ENCODE data around the gene DGCR2. TPM values are rescaled to one million over a fixed set of nuclear protein-coding genes. Genes with fewer than 3 reads are reported as not detected.

Gene DGCR2
- total RNA-seq, 2 experiments from 2014 or later: 31.9 to 35.5 TPM

- CTCF ChIA-PET: no interaction called here
- intact Hi-C loops (cut with DNase I, micrococcal nuclease): no loop called here
These were observed 117.7 kb downstream of the DGCR2 start for GRCh38 chr22:19004471-19004870.

DNA sequence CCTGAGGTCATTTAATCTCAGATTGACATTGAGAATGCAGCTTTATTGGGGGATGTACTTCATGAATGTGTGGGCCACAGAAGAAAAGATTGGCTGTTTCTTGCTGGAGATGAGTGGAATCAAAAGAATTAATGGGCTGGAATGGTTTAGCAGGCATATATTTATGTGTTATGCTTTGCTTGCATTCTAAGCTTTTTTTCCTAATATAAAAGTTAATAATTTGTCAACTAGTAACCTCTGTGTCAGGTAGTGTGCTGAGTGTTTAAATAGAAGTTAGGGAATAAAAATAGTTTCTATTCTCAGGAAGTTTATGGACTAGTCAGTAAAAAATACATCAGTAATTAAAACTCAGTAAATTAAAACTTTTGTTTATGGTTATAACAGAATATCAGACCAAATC, 118.7 kb downstream of the DGCR2 start:
- intact Hi-C loops (cut with DNase I, micrococcal nuclease): no loop called here
- ATAC-seq (ENCODE audit: poor library complexity) (no peak), DNase-seq (no peak)
- Histone ChIP-seq H3K9me3 (ENCODE audit: control insufficient read depth in 1 of 2, insufficient read depth in 1 of 2, low read length in 2 of 2) (peaks cover 0 to 3% of the 10 kb centered on the region in 2 experiments), H3K27me3 (ENCODE audit: control insufficient read depth in 1 of 2, insufficient read depth in 2 of 2, low read length in 2 of 2) (peaks cover 5 to 14% of the 10 kb centered on the region in 2 experiments), H3K4me3 (ENCODE audit: low read length) (no peak overlapping the region), H3K36me3 (ENCODE audit: insufficient read depth, low read length) (no peaks in the 10 kb centered on the region), H3K27ac (ENCODE audit: low read depth in 1 of 2, low read length in 2 of 2) (no peak overlapping the region), H3K4me1 (ENCODE audit: insufficient read depth, low read length) (no peaks in the 10 kb centered on the region)
- Mint-ChIP-seq H3K27me3 (peaks cover 19% of the 10 kb centered on the region), H3K4me1 (ENCODE audit: low read depth) (no peaks in the 10 kb centered on the region), H3K4me3 (no peak overlapping the region), H3K9me3 (no peaks in the 10 kb centered on the region), H3K27ac (no peak overlapping the region), H3K36me3 (ENCODE audit: low read depth) (no peaks in the 10 kb centered on the region)
- ChIA-PET CTCF (no interaction called here), POLR2A (no interaction called here)
- no peak for TF ChIP-seq CTCF (IDR thresholded peaks at IDR 0.05)

More at GRCh38 chr22:19004471-19004870, 117.7 kb downstream of the DGCR2 start:
- POLR2A ChIA-PET: no interaction called here
- peaks cover 0 to 3% of the 10 kb centered on the region in 2 experiments for H3K9me3 ChIP-seq (ENCODE audit: control insufficient read depth in 1 of 2, insufficient read depth in 1 of 2, low read length in 2 of 2)
- peaks cover 19% of the 10 kb centered on the region for H3K27me3 Mint-ChIP-seq
- no peaks in the 10 kb centered on the region for H3K9me3 Mint-ChIP-seq
- H3K4me1 ChIP-seq (ENCODE audit: insufficient read depth, low read length): no peaks in the 10 kb centered on the region
- no peak for ATAC-seq (ENCODE audit: poor library complexity)
- H3K27ac ChIP-seq (ENCODE audit: low read depth in 1 of 2, low read length in 2 of 2): no peak overlapping the region
- peaks cover 5 to 9% of the 10 kb centered on the region in 2 experiments for H3K27me3 ChIP-seq (ENCODE audit: control insufficient read depth in 1 of 2, insufficient read depth in 2 of 2, low read length in 2 of 2)
- H3K4me1 Mint-ChIP-seq (ENCODE audit: low read depth): no peaks in the 10 kb centered on the region
- TF ChIP-seq CTCF (IDR thresholded peaks at IDR 0.05): no peak
- H3K36me3 ChIP-seq (ENCODE audit: insufficient read depth, low read length): no peaks in the 10 kb centered on the region
- no peak for DNase-seq
- H3K27ac Mint-ChIP-seq: no peak overlapping the region
- no peaks in the 10 kb centered on the region for H3K36me3 Mint-ChIP-seq (ENCODE audit: low read depth)
- no peak overlapping the region for H3K4me3 ChIP-seq (ENCODE audit: low read length)
- no peak overlapping the region for H3K4me3 Mint-ChIP-seq

GRCh38 chr22:19002684-19003038, 119.6 kb downstream of the DGCR2 start:
- ChIA-PET POLR2A (no interaction called here), CTCF (no interaction called here)
- no peak for DNase-seq
- H3K4me3 ChIP-seq (ENCODE audit: low read length): no peak overlapping the region
- no peaks in the 10 kb centered on the region for H3K36me3 ChIP-seq (ENCODE audit: insufficient read depth, low read length)
- no peak overlapping the region for H3K4me3 Mint-ChIP-seq
- H3K9me3 ChIP-seq (ENCODE audit: control insufficient read depth in 1 of 2, insufficient read depth in 1 of 2, low read length in 2 of 2): peaks cover 0 to 3% of the 10 kb centered on the region in 2 experiments
- ATAC-seq (ENCODE audit: poor library complexity): no peak
- peaks cover 7 to 14% of the 10 kb centered on the region in 2 experiments for H3K27me3 ChIP-seq (ENCODE audit: control insufficient read depth in 1 of 2, insufficient read depth in 2 of 2, low read length in 2 of 2)
- no peaks in the 10 kb centered on the region for H3K4me1 ChIP-seq (ENCODE audit: insufficient read depth, low read length)
- no peaks in the 10 kb centered on the region for H3K36me3 Mint-ChIP-seq (ENCODE audit: low read depth)
- no peaks in the 10 kb centered on the region for H3K9me3 Mint-ChIP-seq
- H3K27me3 Mint-ChIP-seq: peaks cover 19% of the 10 kb centered on the region
- intact Hi-C loops (cut with DNase I, micrococcal nuclease): no loop called here
- no peak for TF ChIP-seq CTCF (IDR thresholded peaks at IDR 0.05)
- H3K4me1 Mint-ChIP-seq (ENCODE audit: low read depth): no peaks in the 10 kb centered on the region
- H3K27ac Mint-ChIP-seq: no peak overlapping the region
- H3K27ac ChIP-seq (ENCODE audit: low read depth in 1 of 2, low read length in 2 of 2): no peak overlapping the region
